ENCODE measurements around the gene PELI2. TPM values are rescaled to one million over a fixed set of nuclear protein-coding genes. Genes with fewer than 3 reads are reported as not detected.

PELI2 gene
- total RNA-seq, 1 donor from 2014 or later, result 27.2 TPM

- TF ChIP-seq EZH2phosphoT487 (IDR thresholded peaks at IDR 0.05) (no peak), EZH2 (IDR thresholded peaks at IDR 0.05) (no peak)
- TF ChIP-seq, protein P1, sequence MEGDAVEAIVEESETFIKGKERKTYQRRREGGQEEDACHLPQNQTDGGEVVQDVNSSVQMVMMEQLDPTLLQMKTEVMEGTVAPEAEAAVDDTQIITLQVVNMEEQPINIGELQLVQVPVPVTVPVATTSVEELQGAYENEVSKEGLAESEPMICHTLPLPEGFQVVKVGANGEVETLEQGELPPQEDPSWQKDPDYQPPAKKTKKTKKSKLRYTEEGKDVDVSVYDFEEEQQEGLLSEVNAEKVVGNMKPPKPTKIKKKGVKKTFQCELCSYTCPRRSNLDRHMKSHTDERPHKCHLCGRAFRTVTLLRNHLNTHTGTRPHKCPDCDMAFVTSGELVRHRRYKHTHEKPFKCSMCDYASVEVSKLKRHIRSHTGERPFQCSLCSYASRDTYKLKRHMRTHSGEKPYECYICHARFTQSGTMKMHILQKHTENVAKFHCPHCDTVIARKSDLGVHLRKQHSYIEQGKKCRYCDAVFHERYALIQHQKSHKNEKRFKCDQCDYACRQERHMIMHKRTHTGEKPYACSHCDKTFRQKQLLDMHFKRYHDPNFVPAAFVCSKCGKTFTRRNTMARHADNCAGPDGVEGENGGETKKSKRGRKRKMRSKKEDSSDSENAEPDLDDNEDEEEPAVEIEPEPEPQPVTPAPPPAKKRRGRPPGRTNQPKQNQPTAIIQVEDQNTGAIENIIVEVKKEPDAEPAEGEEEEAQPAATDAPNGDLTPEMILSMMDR (IDR thresholded peaks at IDR 0.05), result no peak
- Mint-ChIP-seq H3K27ac (no peak overlapping the region), H3K4me3 (no peak overlapping the region), H3K4me1 (peaks cover 2% of the 10 kb centered on the region), H3K9me3 (no peaks in the 10 kb centered on the region), H3K27me3 (ENCODE audit: insufficient read depth, low read depth) (no peaks in the 10 kb centered on the region), H3K36me3 (peaks cover 17% of the 10 kb centered on the region)
- Histone ChIP-seq H3K36me3 (no peaks in the 10 kb centered on the region), H3K4me2 (no peak overlapping the region), H3K9me3 (ENCODE audit: low read depth) (no peaks in the 10 kb centered on the region), H3F3A (ENCODE audit: low read depth) (no peaks in the 10 kb centered on the region), H3K27me3 (no peaks in the 10 kb centered on the region), H3K4me3 (no peak overlapping the region), H4K20me1 (ENCODE audit: low read depth) (no peaks in the 10 kb centered on the region), H2AFZ (replicated peaks) (no peak overlapping the region), H3K4me1 (no peaks in the 10 kb centered on the region), H3K27ac (no peak overlapping the region), H3K79me2 (ENCODE audit: low read depth) (peaks cover 5% of the 10 kb centered on the region), H3K9ac (no peak overlapping the region)
- no peak for DNase-seq (ENCODE audit: low spot score)
Observed at GRCh38 chr14:56181681-56182085, 63.5 kb downstream of the PELI2 start.

GRCh38 chr14:56182410-56182809 lies 64.2 kb downstream of the PELI2 start:
- H3K27me3 Mint-ChIP-seq (ENCODE audit: insufficient read depth, low read depth), result no peaks in the 10 kb centered on the region
- H3K27ac ChIP-seq, result no peak overlapping the region
- no peak overlapping the region for H3K4me2 ChIP-seq
- no peak overlapping the region for H2AFZ ChIP-seq (replicated peaks)
- H3F3A ChIP-seq (ENCODE audit: low read depth), result no peaks in the 10 kb centered on the region
- H3K4me1 ChIP-seq, result no peaks in the 10 kb centered on the region
- H3K9me3 ChIP-seq (ENCODE audit: low read depth), result no peaks in the 10 kb centered on the region
- no peaks in the 10 kb centered on the region for H4K20me1 ChIP-seq (ENCODE audit: low read depth)
- H3K79me2 ChIP-seq (ENCODE audit: low read depth), result no peaks in the 10 kb centered on the region
- no peak overlapping the region for H3K9ac ChIP-seq
- H3K4me1 Mint-ChIP-seq, result peaks cover 2% of the 10 kb centered on the region
- TF ChIP-seq, protein P1 (IDR thresholded peaks at IDR 0.05), result no peak
- TF ChIP-seq EZH2 (IDR thresholded peaks at IDR 0.05), result no peak
- TF ChIP-seq EZH2phosphoT487 (IDR thresholded peaks at IDR 0.05), result no peak
- no peaks in the 10 kb centered on the region for H3K36me3 ChIP-seq
- H3K4me3 Mint-ChIP-seq, result no peak overlapping the region
- no peak overlapping the region for H3K4me3 ChIP-seq
- H3K36me3 Mint-ChIP-seq, result peaks cover 17% of the 10 kb centered on the region
- H3K27me3 ChIP-seq, result no peaks in the 10 kb centered on the region
- no peaks in the 10 kb centered on the region for H3K9me3 Mint-ChIP-seq
- H3K27ac Mint-ChIP-seq, result no peak overlapping the region
- no peak for DNase-seq (ENCODE audit: low spot score)

DNA sequence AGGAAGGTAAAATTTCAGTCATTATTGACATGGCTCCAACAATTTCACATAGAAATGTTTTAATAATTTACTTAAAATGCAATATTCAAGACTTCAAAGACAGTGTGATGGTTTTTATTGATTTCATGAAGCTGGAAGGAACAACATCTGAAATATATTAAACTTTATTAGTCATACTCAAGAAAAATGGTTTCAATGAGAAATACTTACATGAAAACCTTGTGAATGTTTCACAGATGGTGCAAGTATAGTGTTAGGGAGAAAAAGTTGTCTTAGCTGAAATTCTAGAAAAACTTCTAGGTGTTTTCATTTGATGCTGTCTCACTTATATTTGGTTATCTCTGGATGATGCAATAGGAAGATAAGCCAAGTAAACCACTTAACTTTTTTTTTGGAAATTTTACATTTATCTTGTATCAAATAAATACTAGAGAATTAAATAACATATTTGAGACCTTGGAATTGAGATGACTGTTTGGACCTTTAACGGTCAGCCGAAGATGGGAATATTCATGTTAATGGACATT lies 65.5 kb downstream of the PELI2 start:
- Histone ChIP-seq H3K27me3 (no peaks in the 10 kb centered on the region), H3K4me1 (no peaks in the 10 kb centered on the region), H3K9ac (no peak overlapping the region), H3K9me3 (ENCODE audit: low read depth) (no peaks in the 10 kb centered on the region), H3K4me2 (no peak overlapping the region), H3K27ac (no peak overlapping the region), H2AFZ (replicated peaks) (no peak overlapping the region), H3K36me3 (no peaks in the 10 kb centered on the region), H3K79me2 (ENCODE audit: low read depth) (peaks cover 4% of the 10 kb centered on the region), H3F3A (ENCODE audit: low read depth) (no peaks in the 10 kb centered on the region), H3K4me3 (no peak overlapping the region), H4K20me1 (ENCODE audit: low read depth) (no peaks in the 10 kb centered on the region)
- peaks cover 2% of the 10 kb centered on the region for H3K4me1 Mint-ChIP-seq
- no peak overlapping the region for H3K27ac Mint-ChIP-seq
- peaks cover 17% of the 10 kb centered on the region for H3K36me3 Mint-ChIP-seq
- no peaks in the 10 kb centered on the region for H3K9me3 Mint-ChIP-seq
- no peak for DNase-seq (ENCODE audit: low spot score)
- no peaks in the 10 kb centered on the region for H3K27me3 Mint-ChIP-seq (ENCODE audit: insufficient read depth, low read depth)
- no peak overlapping the region for H3K4me3 Mint-ChIP-seq
- TF ChIP-seq, protein P1 (IDR thresholded peaks at IDR 0.05), result no peak
- TF ChIP-seq EZH2 (IDR thresholded peaks at IDR 0.05) (no peak), EZH2phosphoT487 (IDR thresholded peaks at IDR 0.05) (no peak)

All from neural progenitor cell (in vitro differentiated cells).